ENCODE measurements around the gene RHOBTB3.
"Not testable (repeated sequence)": the region's sequence is repeated elsewhere in the genome, so short reads cannot be mapped to it uniquely, and the experiment has no call there.

Gene RHOBTB3

GRCh38 chr5:95809414-95809960, 78.4 kb downstream of the RHOBTB3 start:
- TF ChIP-seq CTCF (IDR thresholded peaks at IDR 0.05; ENCODE audit: low read depth, low read length): no peak
- DNase-seq (ENCODE audit: low read depth, low spot score): peak; percentile 37
- H3K4me3 ChIP-seq (ENCODE audit: low read depth, low read length): no peak overlapping the region
- in situ Hi-C loops (cut with HindIII; ENCODE audit: low sequenced_read_pairs): no loop called here

- DNase-seq (ENCODE audit: low read depth, low spot score): no peak
- in situ Hi-C loops (cut with HindIII; ENCODE audit: low sequenced_read_pairs): no loop called here
- no peak for TF ChIP-seq CTCF (IDR thresholded peaks at IDR 0.05; ENCODE audit: low read depth, low read length)
These were observed 79.4 kb downstream of the RHOBTB3 start for GRCh38 chr5:95810305-95811125.

GRCh38 chr5:95811126-95811423, 79.9 kb downstream of the RHOBTB3 start:
- H3K4me3 ChIP-seq (ENCODE audit: low read depth, low read length); in situ Hi-C loops (cut with HindIII; ENCODE audit: low sequenced_read_pairs); DNase-seq (ENCODE audit: low read depth, low spot score): not testable (repeated sequence)

More at GRCh38 chr5:95810305-95811125, 79.4 kb downstream of the RHOBTB3 start:
- H3K4me3 ChIP-seq (ENCODE audit: low read depth, low read length): no peak overlapping the region

GRCh38 chr5:95811461-95812073, 80.4 kb downstream of the RHOBTB3 start:
- H3K4me3 ChIP-seq (ENCODE audit: low read depth, low read length); DNase-seq (ENCODE audit: low read depth, low spot score); in situ Hi-C loops (cut with HindIII; ENCODE audit: low sequenced_read_pairs): not testable (repeated sequence)

- TF ChIP-seq CTCF (IDR thresholded peaks at IDR 0.05; ENCODE audit: low read depth, low read length): no peak
- no peak for DNase-seq (ENCODE audit: low read depth, low spot score)
- in situ Hi-C loops (cut with HindIII; ENCODE audit: low sequenced_read_pairs): no loop called here
- no peak overlapping the region for H3K4me3 ChIP-seq (ENCODE audit: low read depth, low read length)
These were observed 80.9 kb downstream of the RHOBTB3 start for GRCh38 chr5:95812074-95812471.

GRCh38 chr5:95813035-95813434, 81.9 kb downstream of the RHOBTB3 start:
- H3K4me3 ChIP-seq (ENCODE audit: low read depth, low read length); DNase-seq (ENCODE audit: low read depth, low spot score); in situ Hi-C loops (cut with HindIII; ENCODE audit: low sequenced_read_pairs): not testable (repeated sequence)

GRCh38 chr5:95815155-95815729, 84.1 kb downstream of the RHOBTB3 start:
- in situ Hi-C loops (cut with HindIII; ENCODE audit: low sequenced_read_pairs): no loop called here
- no peak for DNase-seq (ENCODE audit: low read depth, low spot score)
- no peak for TF ChIP-seq CTCF (IDR thresholded peaks at IDR 0.05; ENCODE audit: low read depth, low read length)
- H3K4me3 ChIP-seq (ENCODE audit: low read depth, low read length): no peak overlapping the region

GRCh38 chr5:95816341-95816740, 85.2 kb downstream of the RHOBTB3 start:
- no peak for TF ChIP-seq CTCF (IDR thresholded peaks at IDR 0.05; ENCODE audit: low read depth, low read length)
- no peak overlapping the region for H3K4me3 ChIP-seq (ENCODE audit: low read depth, low read length)
- in situ Hi-C loops (cut with HindIII; ENCODE audit: low sequenced_read_pairs): no loop called here
- DNase-seq (ENCODE audit: low read depth, low spot score): no peak

All from astrocyte of the spinal cord (primary cell).